HG02678 (cell line): ENCODE data around the gene INTS11.
A peak's percentile ranks its signal among the peaks of the same experiment; 100 is the strongest.

ENCODE experiments used
- ATAC-seq: cut with Tn5 transposase; IDR thresholded peaks from one replicate; pipeline ENCODE4 v1.9.1; 2021; ENCODE audit warnings: mild to moderate bottlenecking, moderate library complexity; ENCODE audit not compliant: unreplicated experiment

The INTS11 gene

GRCh38 chr1:1314678-1315335, 9.7 kb downstream of the INTS11 start:
- no peak for ATAC-seq

DNA sequence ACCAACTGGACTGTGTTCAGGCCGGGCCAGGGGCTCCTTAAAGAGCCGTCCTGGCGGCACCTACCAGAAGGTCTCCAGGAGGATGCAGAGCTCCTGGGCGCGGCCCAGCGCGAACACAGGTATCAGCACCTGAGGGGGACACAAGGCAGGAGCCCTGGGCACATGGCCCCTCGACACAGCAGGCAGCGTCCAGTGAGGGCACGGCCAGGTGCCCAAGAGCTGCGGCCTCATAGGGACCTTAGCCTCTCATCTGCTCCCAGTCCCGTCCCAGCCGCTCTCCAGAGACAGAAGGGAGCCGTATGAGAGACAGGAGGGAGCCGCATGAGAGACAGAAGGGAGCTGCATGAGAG, 10.2 kb downstream of the INTS11 start:
- no peak for ATAC-seq

- no peak for ATAC-seq
These were observed 10.8 kb downstream of the INTS11 start for GRCh38 chr1:1313500-1314236.

DNA sequence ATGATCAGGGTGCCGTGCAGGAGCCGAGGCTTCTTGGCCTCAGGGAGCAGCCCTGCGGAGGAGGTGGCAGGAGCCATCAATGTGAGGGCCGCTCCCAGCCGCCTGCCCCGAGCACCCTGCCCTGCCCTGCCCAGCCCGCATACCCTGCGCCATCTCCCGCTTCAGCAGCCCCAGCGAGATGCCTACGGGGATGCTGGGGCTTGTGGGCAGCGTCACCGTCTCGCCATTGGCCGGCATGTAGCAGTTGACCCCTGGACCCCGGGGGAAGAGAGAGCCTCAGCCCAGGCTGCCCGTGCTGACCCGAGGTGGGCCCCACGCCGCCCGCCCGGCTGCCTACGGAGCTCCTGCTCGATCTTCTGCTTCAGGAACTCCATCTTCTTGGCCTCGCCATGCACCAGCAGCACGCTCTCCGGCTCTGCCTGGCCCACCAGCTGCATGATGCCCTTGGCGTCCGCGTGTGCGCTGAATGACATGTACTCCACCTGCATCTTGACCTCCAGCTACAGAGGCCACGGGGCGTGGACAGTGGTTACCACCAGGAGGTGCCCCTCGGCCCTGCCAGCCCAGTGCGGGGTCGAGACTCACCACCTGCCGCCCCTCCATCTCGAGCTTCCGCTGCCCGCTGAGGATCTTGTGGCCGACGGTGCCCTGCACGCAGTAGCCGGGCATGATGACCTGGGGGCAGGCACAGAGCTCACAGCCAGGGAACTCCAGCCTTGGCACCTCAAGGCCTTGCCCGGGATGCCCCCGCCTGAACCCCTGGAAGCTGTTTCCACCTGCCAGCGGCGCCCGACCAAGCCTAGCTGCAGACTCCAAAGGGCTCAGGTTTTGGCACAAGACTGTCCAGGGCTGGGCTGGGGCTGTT, 11.8 kb downstream of the INTS11 start:
- ATAC-seq, result no peak

- no peak for ATAC-seq
These were observed 13.1 kb downstream of the INTS11 start for GRCh38 chr1:1311107-1312104.

DNA sequence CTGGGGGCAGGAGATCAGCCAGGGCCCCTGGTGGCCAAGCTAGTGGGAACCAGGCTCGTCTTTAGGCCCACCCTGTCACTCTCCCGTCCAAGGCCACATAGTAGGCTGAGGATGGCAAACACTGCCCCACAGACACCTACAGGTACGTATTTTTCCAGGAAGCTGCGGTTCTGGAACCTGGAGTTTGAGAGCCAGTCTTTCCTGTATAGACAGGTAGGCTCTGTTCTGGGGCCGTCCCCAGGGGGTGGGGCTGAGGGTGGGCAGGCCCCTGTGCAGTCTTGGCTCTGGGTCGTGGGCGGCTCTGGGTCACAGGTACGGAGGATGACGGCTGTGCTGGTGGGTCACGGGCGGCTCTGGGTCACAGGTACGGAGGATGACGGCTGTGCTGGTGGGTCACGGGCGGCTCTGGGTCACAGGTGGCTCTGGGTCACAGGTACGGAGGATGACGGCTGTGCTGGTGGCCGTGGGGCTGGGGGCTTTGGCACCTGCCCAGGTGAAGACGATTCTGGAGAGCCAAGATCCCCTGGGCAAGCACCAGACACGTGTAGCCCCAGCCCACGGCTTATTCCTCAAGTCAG, 13.9 kb downstream of the INTS11 start:
- ATAC-seq, result no peak

DNA sequence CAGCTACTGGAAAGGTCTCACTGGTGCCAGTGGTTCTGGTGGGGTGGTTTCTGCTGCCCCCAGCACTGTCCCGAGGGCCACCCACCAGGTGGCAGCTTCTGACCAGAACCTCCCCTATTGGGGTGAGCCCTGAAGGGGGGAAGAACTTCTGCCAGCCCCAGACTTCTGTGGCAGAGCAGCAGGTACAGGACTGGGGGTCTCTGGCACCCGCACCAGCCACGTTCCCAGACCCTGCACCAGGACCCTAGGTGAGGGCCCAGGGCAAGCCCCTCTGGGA, 14.4 kb downstream of the INTS11 start:
- ATAC-seq, result no peak

DNA sequence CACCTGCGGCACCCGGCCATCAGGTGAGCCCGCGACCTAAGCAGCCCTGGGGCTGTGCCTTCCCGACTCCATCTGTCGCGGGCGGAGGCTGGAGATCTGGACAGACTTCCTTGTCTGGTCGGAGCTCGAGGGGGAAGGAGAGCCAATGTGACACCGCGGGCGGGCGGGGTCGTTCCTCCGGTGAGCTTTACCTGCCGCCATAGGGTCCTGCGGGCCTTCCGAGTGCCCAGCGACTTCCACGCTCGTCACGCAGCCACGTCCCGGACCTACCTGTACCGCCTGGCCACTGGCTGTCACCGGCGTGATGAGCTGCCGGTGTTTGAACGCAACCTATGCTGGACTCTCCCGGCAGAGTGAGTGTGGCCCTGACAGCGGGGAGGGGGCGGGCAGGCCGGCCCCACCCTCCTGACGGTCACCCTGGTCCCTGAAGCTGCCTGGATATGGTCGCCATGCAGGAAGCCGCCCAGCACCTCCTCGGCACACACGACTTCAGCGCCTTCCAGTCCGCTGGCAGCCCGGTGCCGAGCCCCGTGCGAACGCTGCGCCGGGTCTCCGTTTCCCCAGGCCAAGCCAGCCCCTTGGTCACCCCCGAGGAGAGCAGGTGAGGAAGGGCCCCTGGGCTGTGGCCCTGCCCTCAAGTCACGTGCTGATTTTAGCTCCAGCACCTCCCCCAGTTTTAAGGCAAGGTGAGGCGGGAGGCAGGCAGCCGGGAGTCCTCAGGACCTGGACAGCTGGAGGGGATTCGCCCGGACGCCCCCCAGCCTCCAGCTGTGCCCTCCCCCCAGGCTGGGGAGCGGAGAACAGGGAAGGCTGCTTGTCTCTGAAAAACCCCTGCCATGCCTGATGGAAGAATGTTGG, 15.0 kb downstream of the INTS11 start:
- ATAC-seq, result no peak

- peak; percentile 1 for ATAC-seq
These were observed 15.7 kb downstream of the INTS11 start for GRCh38 chr1:1308756-1309250.

DNA sequence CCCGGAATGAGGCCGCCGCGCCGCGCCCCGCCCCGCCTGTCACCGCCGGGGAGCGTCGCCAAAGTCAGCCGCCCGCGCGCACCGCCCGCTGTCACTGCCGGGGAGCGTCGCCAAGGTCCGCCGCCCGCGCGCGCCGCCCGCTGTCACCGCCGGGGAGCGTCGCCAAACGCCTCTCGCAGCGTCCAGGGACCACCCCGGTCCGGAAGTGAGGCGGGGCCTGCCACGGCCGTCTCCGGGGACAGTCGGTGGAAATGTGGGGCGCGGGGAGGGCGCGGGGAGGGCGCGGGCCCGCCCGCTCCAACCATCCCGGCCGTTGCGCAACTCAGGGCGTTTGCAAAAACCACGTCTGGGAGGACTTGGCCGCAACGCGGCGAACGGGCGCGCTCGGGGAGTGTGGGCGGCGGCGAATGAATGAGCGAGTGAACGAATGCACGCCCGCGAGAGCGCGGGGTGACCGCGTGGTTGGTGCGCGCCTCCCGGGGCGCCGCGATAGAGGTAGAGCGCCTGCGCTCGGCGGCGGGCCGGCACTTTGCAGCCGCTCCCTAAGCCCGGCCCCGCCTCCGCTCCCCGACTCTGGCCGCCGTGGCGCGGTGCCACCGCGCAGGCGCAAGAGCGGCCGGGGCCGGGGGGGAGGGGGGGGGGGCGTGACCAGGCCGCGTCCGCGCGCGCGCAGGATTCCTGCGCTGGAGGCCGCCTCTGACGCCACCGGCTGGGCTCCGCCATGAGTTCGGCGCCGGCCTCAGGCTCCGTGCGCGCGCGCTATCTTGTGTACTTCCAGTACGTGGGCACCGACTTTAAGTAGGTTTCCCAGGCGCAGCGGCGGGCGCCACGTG, 16.3 kb downstream of the INTS11 start, which contains the start of the genes ACAP3 and PUSL1:
TSS of gene ACAP3 (minus strand) at position 8 of the 833 bp plus-strand sequence. CDS start 115 bp downstream, outside the sequence.
TSS of gene PUSL1 (plus strand) at position 675 of the 833 bp plus-strand sequence. CDS start at position 722, 47 bp downstream.
- peak; percentile 58 for ATAC-seq

GRCh38 chr1:1307261-1307922, 17.1 kb downstream of the INTS11 start:
- peak; percentile 7 for ATAC-seq

GRCh38 chr1:1306661-1307260, 17.7 kb downstream of the INTS11 start:
- no peak for ATAC-seq

DNA sequence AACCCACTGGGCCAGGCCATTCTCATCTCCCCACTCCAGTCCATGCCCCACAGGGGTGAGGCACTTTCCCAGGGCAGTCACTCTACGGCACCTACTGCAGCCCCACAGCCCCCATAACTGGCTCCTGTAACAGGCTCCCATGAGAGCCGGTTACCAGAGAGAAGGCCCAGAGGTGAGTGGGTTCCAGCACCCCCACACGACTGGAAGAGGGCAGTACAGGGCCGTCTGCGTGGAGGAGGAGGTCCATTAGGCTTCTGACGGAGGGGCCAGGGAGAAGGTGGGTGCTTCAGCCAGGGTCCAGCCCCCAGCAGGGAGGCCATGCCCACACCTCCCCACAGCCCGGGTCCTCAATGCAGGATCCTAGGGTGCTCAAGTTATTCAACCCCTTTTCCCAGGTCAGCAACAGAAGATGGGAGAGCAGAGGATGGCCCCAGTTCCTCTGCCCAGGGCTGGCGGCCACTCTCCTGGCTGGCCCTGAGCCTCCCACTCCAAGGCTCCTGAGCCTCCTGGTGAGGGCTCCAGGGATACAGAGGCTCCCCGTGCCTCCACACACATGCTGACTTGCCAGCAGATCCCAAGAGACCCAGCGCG, 18.3 kb downstream of the INTS11 start:
- no peak for ATAC-seq

GRCh38 chr1:1305300-1306069, 19.0 kb downstream of the INTS11 start:
- no peak for ATAC-seq

GRCh38 chr1:1304331-1305299, 19.8 kb downstream of the INTS11 start:
- no peak for ATAC-seq
